Gastroesophageal sphincter (tissue), 3 donors: ENCODE results near the gene MACROD2.

ENCODE experiments used
- CTCF ChIP-seq, 4 experiments: fragments of 200-600 bp in 2 of 4; fragments of 450-650 bp in 2 of 4; sonication (generic) in 1 of 4; IDR thresholded peaks; one replicate each; pipeline ENCODE4 v1.5.1; 2017 to 2019; ENCODE audit warnings: antibody characterized with exemption in 4 of 4, mild to moderate bottlenecking in 2 of 4, moderate library complexity in 2 of 4
- EP300 ChIP-seq: sonication (generic); formaldehyde crosslinking; IDR thresholded peaks from one replicate; pipeline ENCODE4 v1.6.1; 2017; ENCODE audit warnings: antibody characterized with exemption, mild to moderate bottlenecking
- POLR2A ChIP-seq, 2 donors: fragments of 450-650 bp; IDR thresholded peaks; one replicate each; pipeline ENCODE4 v1.6.1; 2017; ENCODE audit warnings: antibody characterized with exemption in 2 of 2, mild to moderate bottlenecking in 2 of 2, moderate library complexity in 1 of 2
- POLR2AphosphoS5 ChIP-seq: sonication (generic); formaldehyde crosslinking; IDR thresholded peaks from one replicate; pipeline ENCODE4 v1.6.1; 2017; ENCODE audit warnings: antibody characterized with exemption

DNA sequence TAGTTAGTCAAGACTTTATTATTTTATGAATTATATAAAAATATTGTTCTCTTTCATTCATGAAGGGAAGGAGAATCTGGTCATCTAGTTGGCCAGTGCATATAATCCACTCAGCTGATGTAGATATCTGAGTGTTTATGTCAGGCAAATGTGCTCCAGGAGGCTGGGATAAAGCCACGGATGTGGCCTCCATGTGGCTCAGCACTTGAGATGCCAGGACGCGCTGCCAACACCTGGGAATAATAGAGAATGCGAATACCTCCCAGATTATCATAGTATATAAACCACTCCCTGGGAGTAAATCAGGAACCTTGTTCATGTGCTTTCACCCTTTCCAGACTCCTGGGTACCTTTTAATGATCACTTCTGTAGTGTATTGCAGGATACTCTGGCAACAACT, 1571.9 kb downstream of the MACROD2 start:
- no peak for TF ChIP-seq POLR2A (IDR thresholded peaks at IDR 0.05)
- no peak for TF ChIP-seq CTCF (IDR thresholded peaks at IDR 0.05)
- no peak for TF ChIP-seq POLR2AphosphoS5
- no peak for TF ChIP-seq EP300
